B cell (primary cell): ENCODE results near the gene NHSL2. TPM values are rescaled to one million over a fixed set of nuclear protein-coding genes. Genes with fewer than 3 reads are reported as not detected.

Source experiments
- ATAC-seq: fragments of 200-7000 bp; cut with Tn5 transposase; one replicate; pipeline ENCODE4 v1.10.0; 2021; ENCODE audit warnings: low read depth, mild to moderate bottlenecking, moderate number of reproducible peaks, moderate library complexity
- CTCF ChIA-PET: fragments of 350-600 bp; sonication (Branson Sonifier 250); formaldehyde crosslinking; loops from one replicate; lab custom pipeline; 2021; ENCODE audit warnings: antibody characterized with exemption, inconsistent platforms; lab: Charles Lee
- POLR2A ChIA-PET: fragments of 350-600 bp; sonication (Branson Sonifier 250); formaldehyde crosslinking; loops from one replicate; lab custom pipeline; 2021; ENCODE audit warnings: antibody characterized with exemption; lab: Charles Lee
- DNase-seq: peaks from one replicate; pipeline ENCODE4 v3.0.0; 2013
- H2AFZ ChIP-seq: 2 replicates; pipeline ENCODE4 v1.6.1; 2012; ENCODE audit warnings: mild to moderate bottlenecking, low read depth, low read length; ENCODE audit not compliant: insufficient read depth, poor library complexity, severe bottlenecking
- H3K27ac ChIP-seq, 2 donors: 1 replicate in 1 of 2; 2 replicates in 1 of 2; pipeline ENCODE4 v1.5.1; 2012 to 2013; ENCODE audit warnings: low read length in 2 of 2, mild to moderate bottlenecking in 2 of 2, moderate library complexity in 1 of 2
- H3K27me3 ChIP-seq, 4 experiments: fragments of 200-600 bp in 1 of 4; sonication (generic) in 1 of 4; replicated peaks in 1 of 4; 1 replicate in 2 of 4; 2 replicates in 2 of 4; pipeline versions ENCODE4 v1.6.1 to v1.7.0; 2013 to 2016; ENCODE audit warnings: low read length in 3 of 4, mild to moderate bottlenecking in 2 of 4, mixed read lengths in 1 of 4, moderate library complexity in 1 of 4; ENCODE audit not compliant: insufficient read depth in 4 of 4, control insufficient read depth in 3 of 4; ENCODE audit errors: control extremely low read depth in 1 of 4
- H3K36me3 ChIP-seq, 2 experiments: replicated peaks in 1 of 2; 1 replicate in 1 of 2; 2 replicates in 1 of 2; pipeline versions ENCODE4 v1.6.1 to v1.7.1; 2013; ENCODE audit warnings: low read length in 1 of 2; ENCODE audit not compliant: insufficient read depth in 2 of 2, control insufficient read depth in 1 of 2; ENCODE audit errors: control extremely low read depth in 1 of 2, extremely low read depth in 1 of 2
- H3K4me1 ChIP-seq, 2 donors: fragments of 200-600 bp in 1 of 2; sonication (generic) in 1 of 2; 1 replicate in 1 of 2; 2 replicates in 1 of 2; pipeline versions ENCODE4 v1.5.1 to v1.6.1; 2013 to 2017; ENCODE audit warnings: low read length in 2 of 2; ENCODE audit not compliant: control insufficient read depth in 2 of 2, insufficient read depth in 2 of 2
- H3K4me2 ChIP-seq: replicated peaks from 2 replicates; pipeline ENCODE3; 2012; ENCODE audit warnings: mild to moderate bottlenecking, low read depth, low read length; ENCODE audit not compliant: poor library complexity, severe bottlenecking
- H3K4me3 ChIP-seq, 5 experiments: fragments of 200-600 bp in 1 of 5; sonication (generic) in 1 of 5; 1 replicate in 3 of 5; 2 replicates in 2 of 5; pipeline versions ENCODE4 v1.5.1 to v1.7.0; 2011 to 2016; ENCODE audit warnings: low read length in 4 of 5, mild to moderate bottlenecking in 4 of 5, low read depth in 2 of 5, control low read depth in 1 of 5, moderate library complexity in 1 of 5; ENCODE audit not compliant: insufficient read depth in 1 of 5; ENCODE audit errors: control extremely low read depth in 1 of 5, extremely low read depth in 1 of 5
- H3K79me2 ChIP-seq: fragments of 200-600 bp; sonication (generic); one replicate; pipeline ENCODE4 v1.6.0; 2016; ENCODE audit warnings: low read length; ENCODE audit not compliant: control insufficient read depth, insufficient read depth
- H3K9ac ChIP-seq: fragments of 200-600 bp; sonication (generic); 2 replicates; pipeline ENCODE4 v1.6.1; 2017; ENCODE audit warnings: mild to moderate bottlenecking, low read length, moderate library complexity
- H3K9me3 ChIP-seq, 3 donors: one replicate each; pipeline versions ENCODE4 v1.6.1 to v1.7.1; 2013; ENCODE audit warnings: low read length in 2 of 3; ENCODE audit not compliant: control insufficient read depth in 2 of 3, insufficient read depth in 1 of 3; ENCODE audit errors: control extremely low read depth in 1 of 3
- H4K20me1 ChIP-seq: 2 replicates; pipeline ENCODE4 v1.6.0; 2012; ENCODE audit warnings: mild to moderate bottlenecking, low read length; ENCODE audit not compliant: insufficient read depth, control insufficient read depth, poor library complexity, severe bottlenecking
- H3K27ac Mint-ChIP-seq: one replicate; pipeline ENCODE4 v1.8.0; 2021; ENCODE audit warnings: mixed read lengths
- H3K27me3 Mint-ChIP-seq: one replicate; pipeline ENCODE4 v1.8.0; 2021; ENCODE audit warnings: mixed read lengths
- H3K4me1 Mint-ChIP-seq: one replicate; pipeline ENCODE4 v1.8.0; 2021; ENCODE audit warnings: mixed read lengths
- H3K4me3 Mint-ChIP-seq: one replicate; pipeline ENCODE4 v1.8.0; 2021; ENCODE audit warnings: mixed read lengths
- H3K9me3 Mint-ChIP-seq: one replicate; pipeline ENCODE4 v1.8.0; 2022; ENCODE audit warnings: mixed read lengths; ENCODE audit not compliant: insufficient read depth
- EZH2 ChIP-seq: IDR thresholded peaks from 2 replicates; pipeline ENCODE4 v1.6.1; 2012; ENCODE audit warnings: borderline replicate concordance, low read depth, mild to moderate bottlenecking, moderate library complexity, low read length; ENCODE audit not compliant: insufficient read depth, poor library complexity, severe bottlenecking
- WGBS: methylation state at CpG from one replicate; pipeline ENCODE4 v1.1.5; 2013; ENCODE audit warnings: missing lambda C conversion rate; ENCODE audit not compliant: insufficient coverage; 5-methylcytosine and 5-hydroxymethylcytosine counted together
- intact Hi-C: fragments of 100-400 bp; cut with micrococcal nuclease; formaldehyde crosslinking; loops from one replicate; pipeline ENCODE4 v1.10.0; 2022
- polyA plus RNA-seq: library from polyadenylated mRNA; depleted of rRNA; stranded (reverse); fragments of >200 nt; gene quantifications from 2 replicates; pipeline ENCODE4 v1.2.3, GENCODE V29; 2012
- total RNA-seq, 2 donors: library from RNA; stranded (reverse); fragments of 120-200 nt in 1 of 2; gene quantifications; 1 replicate in 1 of 2; 2 replicates in 1 of 2; pipeline versions ENCODE4 v1.2.3 to v1.2.4, GENCODE V29; 2013 to 2022
- TF ChIP-seq, protein P1 (sequence below): fragments of 200-600 bp; IDR thresholded peaks from one replicate; pipeline ENCODE4 v1.8.0; 2022; ENCODE audit warnings: antibody characterized with exemption, mild to moderate bottlenecking

NHSL2 gene
- total and polyA plus RNA-seq, 2 donors (not counting 1 experiment from before 2014, with no cell fraction given): 0.16 to 1.7 TPM

GRCh38 chrX:72142094-72142793 lies 231.6 kb downstream of the NHSL2 start:
- ATAC-seq (peak; percentile 81), DNase-seq (peak; percentile 35)
- Mint-ChIP-seq H3K9me3 (no peaks in the 10 kb centered on the region), H3K27me3 (peaks cover 4% of the 10 kb centered on the region), H3K4me1 (peaks cover 19% of the 10 kb centered on the region), H3K4me3 (peak overlapping the region; percentile 31), H3K27ac (peak overlapping the region; percentile 71)
- intact Hi-C loops: loop anchor here (1.0 to 2.0 kb wide), 2 partner anchors 15 to 39 kb away; partner anchors contain the start of gene PIN4
- Histone ChIP-seq H4K20me1 (no peaks in the 10 kb centered on the region), H3K4me3 (no peak overlapping the region), H3K36me3 (no peaks in the 10 kb centered on the region), H3K27me3 (peaks cover 0 to 4% (median 0%) of the 10 kb centered on the region in 4 experiments), H2AFZ (no peak overlapping the region), H3K4me1 (peaks cover 4 to 7% of the 10 kb centered on the region in 2 donors), H3K4me2 (no peak overlapping the region), H3K27ac (no peak overlapping the region), H3K9ac (no peak overlapping the region), H3K79me2 (no peaks in the 10 kb centered on the region), H3K9me3 (no peaks in the 10 kb centered on the region)
- ChIA-PET POLR2A (interaction anchor here (1.2 to 2.6 kb wide), 2 partner anchors 10 to 39 kb away, joined by 5 to 8 read pairs; partner anchors contain the start of genes PIN4 and RTL5), CTCF (interaction anchor here (1.1 to 1.8 kb wide), 3 partner anchors 10 to 135 kb away, joined by 3 to 7 read pairs (median 4); partner anchors contain the start of genes RPS4X and RTL5)
- no CpG with 5 or more reads among the region's 8 CpGs for WGBS
- TF ChIP-seq, protein P1, sequence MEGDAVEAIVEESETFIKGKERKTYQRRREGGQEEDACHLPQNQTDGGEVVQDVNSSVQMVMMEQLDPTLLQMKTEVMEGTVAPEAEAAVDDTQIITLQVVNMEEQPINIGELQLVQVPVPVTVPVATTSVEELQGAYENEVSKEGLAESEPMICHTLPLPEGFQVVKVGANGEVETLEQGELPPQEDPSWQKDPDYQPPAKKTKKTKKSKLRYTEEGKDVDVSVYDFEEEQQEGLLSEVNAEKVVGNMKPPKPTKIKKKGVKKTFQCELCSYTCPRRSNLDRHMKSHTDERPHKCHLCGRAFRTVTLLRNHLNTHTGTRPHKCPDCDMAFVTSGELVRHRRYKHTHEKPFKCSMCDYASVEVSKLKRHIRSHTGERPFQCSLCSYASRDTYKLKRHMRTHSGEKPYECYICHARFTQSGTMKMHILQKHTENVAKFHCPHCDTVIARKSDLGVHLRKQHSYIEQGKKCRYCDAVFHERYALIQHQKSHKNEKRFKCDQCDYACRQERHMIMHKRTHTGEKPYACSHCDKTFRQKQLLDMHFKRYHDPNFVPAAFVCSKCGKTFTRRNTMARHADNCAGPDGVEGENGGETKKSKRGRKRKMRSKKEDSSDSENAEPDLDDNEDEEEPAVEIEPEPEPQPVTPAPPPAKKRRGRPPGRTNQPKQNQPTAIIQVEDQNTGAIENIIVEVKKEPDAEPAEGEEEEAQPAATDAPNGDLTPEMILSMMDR: no peak
- no peak for TF ChIP-seq EZH2
